Keratinocyte (primary cell): ENCODE measurements around the gene SLC38A2. TPM values are rescaled to one million over a fixed set of nuclear protein-coding genes. Genes with fewer than 3 reads are reported as not detected.

Experiments
- DNase-seq: peaks from one replicate; pipeline ENCODE4 v3.0.0-alpha.2; 2011; ENCODE audit warnings: low read depth, missing footprints, low spot score
- FAIRE-seq: peaks from 2 replicates; lab custom pipeline; 2011; peaks lifted over from hg19 to GRCh38; lab: Jason Lieb, UNC
- H2AFZ ChIP-seq: 2 replicates; pipeline ENCODE4 v1.6.0; 2012; ENCODE audit warnings: low read length, control low read depth, inconsistent platforms; ENCODE audit not compliant: control insufficient read depth
- H3K27ac ChIP-seq: 2 replicates; pipeline ENCODE4 v1.5.1; 2011; ENCODE audit warnings: low read length; ENCODE audit not compliant: control insufficient read depth, insufficient read depth
- H3K27me3 ChIP-seq: 3 replicates; pipeline ENCODE4 v1.6.0; 2011; ENCODE audit warnings: low read length; ENCODE audit not compliant: control insufficient read depth, insufficient read depth; ENCODE audit errors: extremely low read depth
- H3K36me3 ChIP-seq, 2 experiments: 2 replicates in 1 of 2; 3 replicates in 1 of 2; pipeline ENCODE4 v1.5.1; 2011; ENCODE audit warnings: low read length in 2 of 2, mild to moderate bottlenecking in 1 of 2; ENCODE audit not compliant: control insufficient read depth in 2 of 2, insufficient read depth in 2 of 2; ENCODE audit errors: extremely low read depth in 1 of 2
- H3K4me1 ChIP-seq: 3 replicates; pipeline ENCODE4 v1.5.1; 2011; ENCODE audit warnings: low read length; ENCODE audit not compliant: control insufficient read depth, insufficient read depth; ENCODE audit errors: extremely low read depth
- H3K4me2 ChIP-seq: 3 replicates; pipeline ENCODE4 v1.6.0; 2011; ENCODE audit warnings: low read depth, low read length; ENCODE audit not compliant: control insufficient read depth, insufficient read depth; ENCODE audit errors: extremely low read depth
- H3K4me3 ChIP-seq, 3 experiments: fragments of 200-600 bp in 1 of 3; sonication (generic) in 1 of 3; 2 replicates in 2 of 3; 3 replicates in 1 of 3; pipeline ENCODE4 v1.5.1; 2011 to 2016; ENCODE audit warnings: low read length in 3 of 3, mild to moderate bottlenecking in 3 of 3, control low read depth in 2 of 3, inconsistent platforms in 1 of 3, low read depth in 1 of 3, mixed read lengths in 1 of 3, mixed run types in 1 of 3, moderate library complexity in 1 of 3; ENCODE audit not compliant: control insufficient read depth in 2 of 3, insufficient read depth in 2 of 3; ENCODE audit errors: extremely low read depth in 1 of 3
- H3K79me2 ChIP-seq: 2 replicates; pipeline ENCODE4 v1.6.0; 2012; ENCODE audit warnings: low read length; ENCODE audit not compliant: control insufficient read depth, insufficient read depth
- H3K9ac ChIP-seq: 3 replicates; pipeline ENCODE4 v1.6.0; 2011; ENCODE audit warnings: low read length; ENCODE audit not compliant: control insufficient read depth, insufficient read depth; ENCODE audit errors: extremely low read depth
- H3K9me1 ChIP-seq: 3 replicates; pipeline ENCODE4 v1.6.0; 2011; ENCODE audit warnings: low read length; ENCODE audit not compliant: control insufficient read depth, insufficient read depth; ENCODE audit errors: extremely low read depth
- H3K9me3 ChIP-seq: 2 replicates; pipeline ENCODE4 v1.5.1; 2012; ENCODE audit warnings: low read depth, low read length; ENCODE audit not compliant: control insufficient read depth
- H4K20me1 ChIP-seq: 3 replicates; pipeline ENCODE4 v1.6.0; 2011; ENCODE audit warnings: low read length; ENCODE audit not compliant: control insufficient read depth, insufficient read depth; ENCODE audit errors: extremely low read depth
- EZH2 ChIP-seq: IDR thresholded peaks from one replicate; pipeline ENCODE4 v1.6.1; 2012; ENCODE audit warnings: inconsistent platforms, mild to moderate bottlenecking, low read length, moderate library complexity
- dilution Hi-C: fragments of 300-500 bp; cut with MboI; formaldehyde crosslinking; loops from one replicate; pipeline ENCODE4 v1.7.0; 2020; ENCODE audit warnings: low sequenced_read_pairs; ENCODE audit not compliant: extremely low pct_ligation_motif_present
- polyA plus RNA-seq, 5 experiments: library from polyadenylated mRNA; depleted of rRNA in 3 of 5; stranded (reverse) in 3 of 5; stranded (forward) in 1 of 5; unstranded in 1 of 5; fragments of >200 nt; gene quantifications; 1 replicate in 1 of 5; 2 replicates in 3 of 5; 3 replicates in 1 of 5; pipeline versions ENCODE4 v1.2.1 to v1.2.3, GENCODE V29; 2011 to 2012; ENCODE audit warnings: missing spikeins in 2 of 5, low read depth in 1 of 5, low replicate concordance in 1 of 5
- TF ChIP-seq, protein P1 (sequence below), 3 experiments: IDR thresholded peaks in 1 of 3; conservative IDR thresholded peaks in 1 of 3; optimal IDR thresholded peaks in 1 of 3; 2 replicates in 2 of 3; 3 replicates in 1 of 3; pipeline versions ENCODE3 to v1.5.1; 2011; ENCODE audit warnings: low read length in 3 of 3, mild to moderate bottlenecking in 3 of 3, moderate library complexity in 2 of 3, control low read depth in 1 of 3, inconsistent platforms in 1 of 3; ENCODE audit not compliant: insufficient read depth in 2 of 3; ENCODE audit errors: extremely low read depth in 1 of 3

SLC38A2 gene
- polyA plus RNA-seq, 1 donor (not counting 4 experiments of a cell fraction or from before 2014, with no cell fraction given) = 577 TPM

DNA sequence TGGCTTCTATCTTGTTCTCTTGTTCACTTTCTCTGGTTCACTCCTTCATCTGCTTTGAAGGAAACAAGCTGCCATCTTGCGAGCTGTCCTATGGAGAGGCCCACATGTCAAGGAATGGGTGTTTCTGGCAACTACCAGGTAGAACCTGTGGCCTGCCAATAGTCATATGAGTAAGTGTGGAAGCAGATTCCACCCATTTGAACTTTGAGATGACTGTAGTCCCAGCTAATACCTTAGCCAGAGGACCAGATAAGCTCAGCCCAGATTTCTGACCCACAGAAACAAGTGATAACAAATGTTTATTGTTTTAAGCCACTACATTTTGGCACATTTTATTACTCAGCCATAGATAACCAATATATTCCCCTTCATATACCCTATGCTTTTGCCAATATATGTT, 4.0 kb upstream of the SLC38A2 start:
- H3K4me3 ChIP-seq = no peak overlapping the region
- peaks cover 5% of the 10 kb centered on the region for H4K20me1 ChIP-seq
- H3K9ac ChIP-seq = no peak overlapping the region
- no peaks in the 10 kb centered on the region for H3K9me1 ChIP-seq
- H3K36me3 ChIP-seq = peaks cover 0 to 4% of the 10 kb centered on the region in 2 experiments
- peaks cover 12% of the 10 kb centered on the region for H3K4me1 ChIP-seq
- DNase-seq (no peak), FAIRE-seq (no peak)
- no peaks in the 10 kb centered on the region for H3K9me3 ChIP-seq
- no peak overlapping the region for H2AFZ ChIP-seq
- H3K27ac ChIP-seq = no peak overlapping the region
- peaks cover 12% of the 10 kb centered on the region for H3K79me2 ChIP-seq
- no peaks in the 10 kb centered on the region for H3K27me3 ChIP-seq
- no peak overlapping the region for H3K4me2 ChIP-seq
- TF ChIP-seq EZH2 = no peak
- TF ChIP-seq, protein P1, sequence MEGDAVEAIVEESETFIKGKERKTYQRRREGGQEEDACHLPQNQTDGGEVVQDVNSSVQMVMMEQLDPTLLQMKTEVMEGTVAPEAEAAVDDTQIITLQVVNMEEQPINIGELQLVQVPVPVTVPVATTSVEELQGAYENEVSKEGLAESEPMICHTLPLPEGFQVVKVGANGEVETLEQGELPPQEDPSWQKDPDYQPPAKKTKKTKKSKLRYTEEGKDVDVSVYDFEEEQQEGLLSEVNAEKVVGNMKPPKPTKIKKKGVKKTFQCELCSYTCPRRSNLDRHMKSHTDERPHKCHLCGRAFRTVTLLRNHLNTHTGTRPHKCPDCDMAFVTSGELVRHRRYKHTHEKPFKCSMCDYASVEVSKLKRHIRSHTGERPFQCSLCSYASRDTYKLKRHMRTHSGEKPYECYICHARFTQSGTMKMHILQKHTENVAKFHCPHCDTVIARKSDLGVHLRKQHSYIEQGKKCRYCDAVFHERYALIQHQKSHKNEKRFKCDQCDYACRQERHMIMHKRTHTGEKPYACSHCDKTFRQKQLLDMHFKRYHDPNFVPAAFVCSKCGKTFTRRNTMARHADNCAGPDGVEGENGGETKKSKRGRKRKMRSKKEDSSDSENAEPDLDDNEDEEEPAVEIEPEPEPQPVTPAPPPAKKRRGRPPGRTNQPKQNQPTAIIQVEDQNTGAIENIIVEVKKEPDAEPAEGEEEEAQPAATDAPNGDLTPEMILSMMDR (optimal IDR thresholded peaks at IDR 0.05 in 1 of 3, IDR thresholded peaks at IDR 0.05 in 1 of 3, conservative IDR thresholded peaks at IDR 0.05 in 1 of 3; ENCODE audit: extremely low read depth in 1 of 3, insufficient read depth in 2 of 3, low read length in 3 of 3) = no peak
- dilution Hi-C loops = no loop called here

- H3K9ac ChIP-seq = no peak overlapping the region
- no peaks in the 10 kb centered on the region for H3K27me3 ChIP-seq
- dilution Hi-C loops = no loop called here
- no peak overlapping the region for H3K4me2 ChIP-seq
- no peaks in the 10 kb centered on the region for H3K9me3 ChIP-seq
- H3K36me3 ChIP-seq = peaks cover 4 to 20% of the 10 kb centered on the region in 2 experiments
- H3K79me2 ChIP-seq = peaks cover 31% of the 10 kb centered on the region
- H3K27ac ChIP-seq = no peak overlapping the region
- TF ChIP-seq, protein P1 (optimal IDR thresholded peaks at IDR 0.05 in 1 of 3, IDR thresholded peaks at IDR 0.05 in 1 of 3, conservative IDR thresholded peaks at IDR 0.05 in 1 of 3; ENCODE audit: extremely low read depth in 1 of 3, insufficient read depth in 2 of 3, low read length in 3 of 3) = no peak
- no peak for TF ChIP-seq EZH2
- H3K4me3 ChIP-seq = no peak overlapping the region
- DNase-seq = no peak
- no peak for FAIRE-seq
- peaks cover 12% of the 10 kb centered on the region for H3K4me1 ChIP-seq
- H2AFZ ChIP-seq = no peak overlapping the region
- H4K20me1 ChIP-seq = peaks cover 22% of the 10 kb centered on the region
- no peaks in the 10 kb centered on the region for H3K9me1 ChIP-seq
Measured at GRCh38 chr12:46374711-46375110, 2.1 kb upstream of the SLC38A2 start.
